ENCODE results near the gene LIMK2.
A peak's percentile ranks its signal among the peaks of the same experiment; 100 is the strongest.
"Not testable (repeated sequence)": the region's sequence is repeated elsewhere in the genome, so short reads cannot be mapped to it uniquely, and the experiment has no call there.

LIMK2 gene

DNA sequence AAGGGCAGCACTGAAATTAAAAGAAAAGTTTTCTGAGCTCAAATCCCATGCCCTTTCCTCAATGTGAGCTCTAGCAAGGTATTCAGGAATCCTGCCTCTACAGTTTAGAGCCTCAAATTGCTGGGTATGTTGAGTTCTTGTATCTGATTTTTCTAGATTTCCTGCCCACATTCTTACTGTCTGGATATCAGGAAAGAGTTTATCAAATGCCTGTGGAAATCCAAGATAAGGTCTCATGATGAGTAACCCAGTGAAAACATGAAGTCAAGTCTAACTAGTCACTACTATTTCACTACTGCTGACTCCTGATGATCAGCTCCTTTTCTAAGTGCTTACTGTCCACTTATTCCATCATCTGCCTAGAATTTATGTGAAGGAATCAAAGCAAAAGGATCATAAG is 29.8 kb downstream of the LIMK2 start:
- peaks cover 12% of the 10 kb centered on the region for H3K4me1 ChIP-seq (ENCODE audit: control insufficient read depth, insufficient read depth, low read length)
- no peaks in the 10 kb centered on the region for H3K27me3 ChIP-seq (ENCODE audit: control insufficient read depth, insufficient read depth, low read length, poor library complexity, severe bottlenecking)
- H3K36me3 ChIP-seq (ENCODE audit: control insufficient read depth, insufficient read depth, low read length) = no peaks in the 10 kb centered on the region
- no peak overlapping the region for H3K4me3 ChIP-seq (ENCODE audit: insufficient read depth, low read depth, low read length)
- H3K27ac ChIP-seq (ENCODE audit: insufficient read depth, low read depth, low read length, poor library complexity, severe bottlenecking) = no peak overlapping the region
- no peaks in the 10 kb centered on the region for H3K9me3 ChIP-seq (ENCODE audit: control insufficient read depth, low read length)

DNA sequence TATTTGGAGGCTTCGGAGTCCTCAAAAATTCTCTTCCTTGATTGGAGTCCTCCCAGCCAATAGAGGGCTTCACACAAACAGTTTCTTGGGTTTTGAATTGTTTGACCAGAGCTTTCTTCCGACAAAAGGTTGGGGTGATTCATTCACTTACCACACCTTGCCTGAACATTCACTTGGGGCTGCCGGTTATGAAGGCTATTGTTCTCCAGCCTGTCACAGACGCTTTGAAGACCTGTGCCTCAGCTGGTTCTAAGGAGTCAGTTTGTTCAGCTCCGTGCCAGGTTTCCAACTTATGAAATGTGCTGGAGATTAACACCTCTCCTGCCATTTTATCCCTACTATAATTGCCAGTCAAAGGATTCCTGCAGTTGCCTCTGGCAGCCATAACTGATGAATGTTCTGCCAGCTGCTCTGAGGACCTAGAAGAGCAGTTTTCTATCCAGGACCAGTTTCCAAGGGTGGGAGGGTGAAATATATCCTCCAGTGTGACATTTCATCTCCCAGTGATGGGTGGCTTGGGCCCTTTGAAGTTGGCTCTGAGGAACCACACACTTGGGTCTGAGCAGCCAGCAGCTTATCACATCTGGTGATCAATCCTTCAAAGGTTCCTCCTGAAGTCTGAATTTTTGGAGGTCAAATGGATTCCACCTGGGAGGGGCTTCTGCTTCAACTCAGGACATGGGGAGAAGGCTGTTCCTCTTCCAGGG is 31.4 kb downstream of the LIMK2 start:
- H3K4me3 ChIP-seq (ENCODE audit: insufficient read depth, low read depth, low read length) = no peak overlapping the region
- H3K36me3 ChIP-seq (ENCODE audit: control insufficient read depth, insufficient read depth, low read length) = no peaks in the 10 kb centered on the region
- H3K9me3 ChIP-seq (ENCODE audit: control insufficient read depth, low read length) = no peaks in the 10 kb centered on the region
- no peak overlapping the region for H3K27ac ChIP-seq (ENCODE audit: insufficient read depth, low read depth, low read length, poor library complexity, severe bottlenecking)
- H3K4me1 ChIP-seq (ENCODE audit: control insufficient read depth, insufficient read depth, low read length) = peaks cover 25% of the 10 kb centered on the region
- WGBS, 2 experiments = 89 to 91% methylated on average over 5 of the region's 5 CpGs
- no peaks in the 10 kb centered on the region for H3K27me3 ChIP-seq (ENCODE audit: control insufficient read depth, insufficient read depth, low read length, poor library complexity, severe bottlenecking)

DNA sequence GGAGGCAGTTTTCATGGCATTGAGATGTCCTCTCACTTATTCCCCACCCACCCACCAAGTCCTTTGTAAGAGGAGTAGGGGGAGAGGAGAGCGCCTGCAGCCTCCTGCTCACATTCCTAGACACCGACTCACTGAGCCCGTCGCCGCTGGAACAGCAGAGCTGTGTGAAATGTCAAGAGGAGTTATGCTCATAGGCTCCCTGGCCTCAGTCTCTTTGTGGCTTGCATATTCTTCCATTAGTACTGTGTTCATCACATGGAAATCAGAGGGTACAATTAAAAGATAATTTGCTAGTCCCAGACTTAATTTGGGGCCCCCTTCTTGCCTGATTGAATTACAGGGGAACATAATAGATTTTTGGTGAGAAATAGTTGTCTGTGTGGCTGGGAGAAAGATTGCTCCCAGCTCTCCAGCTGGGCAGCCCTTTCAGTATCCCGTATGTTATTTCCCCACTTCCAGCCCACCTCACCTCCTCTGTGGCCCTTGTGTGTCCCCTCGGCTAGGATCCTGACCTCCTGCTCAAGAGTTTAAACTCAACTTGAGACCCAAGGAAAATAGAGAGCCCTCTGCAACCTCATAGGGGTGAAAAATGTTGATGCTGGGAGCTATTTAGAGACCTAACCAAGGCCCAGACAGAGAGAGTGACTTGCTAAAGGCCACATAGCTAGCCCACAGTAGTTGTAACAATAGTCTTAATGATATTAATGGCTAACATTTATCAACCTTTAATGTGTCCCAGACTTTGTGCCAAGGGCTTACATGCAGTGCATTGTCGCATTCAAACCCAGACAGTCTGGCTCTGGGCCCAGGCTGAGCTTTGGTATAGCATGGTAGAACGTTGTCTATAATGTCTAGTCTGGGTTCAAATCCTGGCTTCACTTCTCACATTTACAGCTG is 32.2 kb downstream of the LIMK2 start:
- 52 to 56% methylated on average over 9 of the region's 9 CpGs for WGBS, 2 experiments
- no peaks in the 10 kb centered on the region for H3K27me3 ChIP-seq (ENCODE audit: control insufficient read depth, insufficient read depth, low read length, poor library complexity, severe bottlenecking)
- H3K4me3 ChIP-seq (ENCODE audit: insufficient read depth, low read depth, low read length) = no peak overlapping the region
- peaks cover 33% of the 10 kb centered on the region for H3K4me1 ChIP-seq (ENCODE audit: control insufficient read depth, insufficient read depth, low read length)
- H3K36me3 ChIP-seq (ENCODE audit: control insufficient read depth, insufficient read depth, low read length) = no peaks in the 10 kb centered on the region
- peak overlapping the region; percentile 65 for H3K27ac ChIP-seq (ENCODE audit: insufficient read depth, low read depth, low read length, poor library complexity, severe bottlenecking)
- H3K9me3 ChIP-seq (ENCODE audit: control insufficient read depth, low read length) = no peaks in the 10 kb centered on the region

DNA sequence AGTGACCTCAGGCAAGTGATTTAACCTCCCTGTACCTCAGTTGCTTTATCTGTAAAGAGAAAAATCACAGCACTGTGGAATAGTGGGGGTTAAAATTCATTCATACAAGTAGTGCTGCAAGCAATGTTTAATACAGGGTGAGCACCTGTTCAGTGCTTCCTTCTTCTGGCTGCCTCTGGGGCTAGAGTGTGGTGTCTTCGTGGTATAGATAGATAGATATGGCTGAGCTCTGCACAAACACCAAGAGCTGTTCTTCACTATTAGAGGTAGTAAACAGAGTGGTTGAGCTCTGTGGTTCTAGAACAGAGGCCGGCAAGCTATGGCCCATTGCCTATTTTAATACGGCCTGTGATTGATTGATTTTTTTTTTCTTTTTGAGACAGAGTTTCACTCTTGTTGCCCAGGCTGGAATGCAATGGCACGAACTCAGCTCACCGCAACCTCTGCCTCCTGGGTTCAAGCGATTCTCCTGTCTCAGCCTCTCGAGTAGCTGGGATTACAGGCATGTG is 32.9 kb downstream of the LIMK2 start:
- no peak overlapping the region for H3K27ac ChIP-seq (ENCODE audit: insufficient read depth, low read depth, low read length, poor library complexity, severe bottlenecking)
- peaks cover 33% of the 10 kb centered on the region for H3K4me1 ChIP-seq (ENCODE audit: control insufficient read depth, insufficient read depth, low read length)
- no peaks in the 10 kb centered on the region for H3K36me3 ChIP-seq (ENCODE audit: control insufficient read depth, insufficient read depth, low read length)
- no peaks in the 10 kb centered on the region for H3K27me3 ChIP-seq (ENCODE audit: control insufficient read depth, insufficient read depth, low read length, poor library complexity, severe bottlenecking)
- WGBS, 2 experiments = 96 to 98% methylated on average over 7 of the region's 7 CpGs
- no peak overlapping the region for H3K4me3 ChIP-seq (ENCODE audit: insufficient read depth, low read depth, low read length)
- H3K9me3 ChIP-seq (ENCODE audit: control insufficient read depth, low read length) = no peaks in the 10 kb centered on the region

DNA sequence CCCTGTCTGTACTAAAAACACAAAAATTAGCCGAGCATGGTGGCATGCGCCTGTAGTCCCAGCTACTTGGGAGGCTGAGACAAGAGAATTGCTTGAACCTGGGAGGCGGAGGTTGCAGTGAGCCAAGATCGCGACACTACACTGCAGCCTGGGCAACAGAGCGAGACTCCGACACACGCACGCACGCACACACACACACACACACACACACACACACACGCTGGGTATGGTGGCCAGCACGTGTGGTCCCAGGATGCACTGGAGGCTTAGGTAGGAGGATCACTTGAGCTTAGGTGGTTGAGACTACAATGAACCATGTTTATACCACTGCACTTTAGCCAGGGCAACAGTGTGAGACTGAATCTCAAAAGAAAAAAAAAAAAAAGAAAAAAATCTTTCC is 33.9 kb downstream of the LIMK2 start:
- peaks cover 33% of the 10 kb centered on the region for H3K4me1 ChIP-seq (ENCODE audit: control insufficient read depth, insufficient read depth, low read length)
- H3K27me3 ChIP-seq (ENCODE audit: control insufficient read depth, insufficient read depth, low read length, poor library complexity, severe bottlenecking); H3K36me3 ChIP-seq (ENCODE audit: control insufficient read depth, insufficient read depth, low read length); H3K9me3 ChIP-seq (ENCODE audit: control insufficient read depth, low read length); H3K4me3 ChIP-seq (ENCODE audit: insufficient read depth, low read depth, low read length); H3K27ac ChIP-seq (ENCODE audit: insufficient read depth, low read depth, low read length, poor library complexity, severe bottlenecking): not testable (repeated sequence)
- WGBS, 2 experiments = 91 to 94% methylated on average over 12 of the region's 12 CpGs

DNA sequence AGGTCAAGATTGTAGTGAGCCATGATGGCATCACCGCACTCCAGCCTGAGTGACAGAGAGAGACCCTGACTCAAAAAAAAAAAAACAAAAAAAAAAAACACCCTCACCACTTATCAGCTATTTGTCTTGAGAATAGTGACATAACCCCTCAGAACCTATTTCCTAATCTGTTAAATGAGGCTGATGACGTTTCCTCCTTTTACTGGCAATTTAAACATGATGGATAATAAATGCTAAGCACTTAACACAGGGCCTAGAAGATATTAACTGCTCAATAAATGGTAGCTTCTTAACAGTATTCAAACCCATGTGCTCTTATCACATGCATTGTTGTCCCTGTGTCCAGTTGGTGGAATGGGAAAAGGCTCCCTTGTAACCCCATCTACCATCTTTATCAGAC is 34.6 kb downstream of the LIMK2 start:
- Histone ChIP-seq H3K9me3 (ENCODE audit: control insufficient read depth, low read length) (no peaks in the 10 kb centered on the region), H3K27ac (ENCODE audit: insufficient read depth, low read depth, low read length, poor library complexity, severe bottlenecking) (no peak overlapping the region), H3K36me3 (ENCODE audit: control insufficient read depth, insufficient read depth, low read length) (no peaks in the 10 kb centered on the region), H3K27me3 (ENCODE audit: control insufficient read depth, insufficient read depth, low read length, poor library complexity, severe bottlenecking) (no peaks in the 10 kb centered on the region), H3K4me3 (ENCODE audit: insufficient read depth, low read depth, low read length) (no peak overlapping the region), H3K4me1 (ENCODE audit: control insufficient read depth, insufficient read depth, low read length) (peaks cover 33% of the 10 kb centered on the region)
- 90 to 96% methylated on average over 1 to 2 of the region's 2 CpGs for WGBS, 2 experiments

DNA sequence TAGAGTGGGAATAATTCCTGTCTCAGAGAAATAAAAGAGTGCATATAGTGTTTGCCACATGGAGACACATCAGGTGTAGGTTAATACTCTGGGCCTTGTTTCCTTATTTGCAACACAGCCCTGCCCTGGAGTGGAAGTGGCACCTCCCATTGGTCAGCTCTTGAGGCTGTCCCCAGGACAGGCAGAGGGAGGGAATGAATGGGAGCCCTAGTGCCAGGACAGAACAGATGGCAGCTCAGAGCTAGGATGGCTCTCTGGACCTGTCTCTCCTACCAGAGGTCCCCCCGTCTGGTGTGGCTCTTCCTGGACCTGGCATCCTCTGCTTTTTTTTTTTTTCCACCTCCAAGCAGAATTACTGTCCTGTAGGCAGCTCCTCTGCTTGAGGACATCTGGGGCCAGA is 35.6 kb downstream of the LIMK2 start:
- Histone ChIP-seq H3K4me1 (ENCODE audit: control insufficient read depth, insufficient read depth, low read length) (peaks cover 33% of the 10 kb centered on the region), H3K36me3 (ENCODE audit: control insufficient read depth, insufficient read depth, low read length) (no peaks in the 10 kb centered on the region), H3K27me3 (ENCODE audit: control insufficient read depth, insufficient read depth, low read length, poor library complexity, severe bottlenecking) (no peaks in the 10 kb centered on the region), H3K4me3 (ENCODE audit: insufficient read depth, low read depth, low read length) (peak overlapping the region; percentile 30), H3K9me3 (ENCODE audit: control insufficient read depth, low read length) (no peaks in the 10 kb centered on the region), H3K27ac (ENCODE audit: insufficient read depth, low read depth, low read length, poor library complexity, severe bottlenecking) (peak overlapping the region; percentile 70)
- 73 to 85% methylated on average over 1 of the region's 1 CpG for WGBS, 2 experiments

DNA sequence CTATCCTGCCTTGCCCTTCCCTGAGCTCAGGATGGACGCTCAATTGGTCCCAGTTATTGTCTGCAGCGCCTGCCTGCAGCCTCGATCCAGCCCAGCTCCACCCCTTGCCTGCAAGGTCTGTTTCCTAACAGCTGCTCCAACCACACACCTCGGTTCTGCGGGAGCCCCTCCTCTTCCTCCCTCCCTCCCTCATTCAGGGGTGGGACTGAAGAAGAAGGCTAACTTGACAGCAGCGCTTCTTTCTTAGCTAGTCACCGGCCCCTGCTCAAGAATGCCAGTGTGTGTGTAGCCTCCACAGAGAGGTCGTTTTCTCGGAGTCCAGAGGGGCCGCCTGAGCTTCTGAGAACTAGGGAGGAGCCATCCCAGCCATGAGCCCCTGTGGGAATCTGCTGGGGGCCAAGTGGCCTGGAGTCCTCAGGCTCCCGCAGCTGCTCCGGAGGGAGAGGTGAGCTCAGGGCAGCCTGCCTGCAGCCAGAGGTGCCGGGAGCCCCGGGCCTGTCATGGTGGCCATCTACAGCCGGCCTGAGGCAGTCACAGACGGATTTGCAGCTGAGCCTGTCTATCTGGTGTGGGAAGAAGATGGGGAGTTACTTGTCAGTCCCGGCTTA is 36.1 kb downstream of the LIMK2 start:
- Histone ChIP-seq H3K27me3 (ENCODE audit: control insufficient read depth, insufficient read depth, low read length, poor library complexity, severe bottlenecking) (no peaks in the 10 kb centered on the region), H3K4me3 (ENCODE audit: insufficient read depth, low read depth, low read length) (peak overlapping the region; percentile 30), H3K27ac (ENCODE audit: insufficient read depth, low read depth, low read length, poor library complexity, severe bottlenecking) (peak overlapping the region; percentile 70), H3K9me3 (ENCODE audit: control insufficient read depth, low read length) (no peaks in the 10 kb centered on the region), H3K4me1 (ENCODE audit: control insufficient read depth, insufficient read depth, low read length) (peaks cover 33% of the 10 kb centered on the region), H3K36me3 (ENCODE audit: control insufficient read depth, insufficient read depth, low read length) (no peaks in the 10 kb centered on the region)
- 38 to 40% methylated on average over 17 of the region's 17 CpGs for WGBS, 2 experiments

DNA sequence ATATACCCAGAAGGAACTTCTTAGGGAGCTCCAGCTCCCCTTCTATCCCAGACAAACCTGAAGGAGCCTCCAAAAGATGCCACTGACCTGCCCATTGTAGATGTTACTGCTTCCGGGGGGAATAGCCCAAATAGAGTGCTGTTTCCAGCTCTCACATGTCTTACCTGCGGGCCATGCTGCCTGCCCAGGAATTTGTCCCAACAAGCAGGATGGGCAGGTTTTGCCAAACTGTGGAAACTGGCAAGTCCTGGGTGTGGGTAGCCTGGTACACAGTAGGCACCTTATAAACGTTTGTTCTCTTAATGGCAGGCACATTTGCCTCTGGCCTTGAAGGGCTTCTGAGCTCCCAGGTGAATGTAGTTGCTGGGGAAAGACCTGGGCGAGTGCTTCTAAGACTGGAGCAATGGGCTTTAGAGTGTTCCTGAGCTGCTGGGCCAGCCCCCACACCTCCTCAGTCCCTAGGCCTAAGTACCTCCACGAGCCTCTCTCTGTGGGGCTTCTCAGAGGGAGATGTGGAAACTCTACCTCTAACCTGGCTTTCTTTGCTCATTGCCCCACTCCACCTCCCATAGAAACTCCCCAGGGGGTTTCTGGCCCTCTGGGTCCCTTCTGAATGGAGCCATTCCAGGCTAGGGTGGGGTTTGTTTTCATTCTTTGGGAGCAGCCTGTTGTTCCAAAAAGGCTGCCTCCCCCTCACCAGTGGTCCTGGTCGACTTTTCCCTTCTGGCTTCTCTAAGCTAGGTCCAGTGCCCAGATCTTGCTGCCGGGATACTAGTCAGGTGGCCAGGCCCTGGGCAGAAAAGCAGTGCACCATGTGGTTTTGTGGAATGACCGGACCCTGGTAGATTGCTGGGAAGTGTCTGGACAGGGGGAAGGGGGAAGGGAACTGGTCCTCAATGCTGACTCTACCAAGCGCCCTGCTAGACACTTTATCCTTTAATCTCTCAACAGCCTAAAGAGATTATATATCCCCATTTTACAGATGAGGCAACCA is 37.2 kb downstream of the LIMK2 start:
- peaks cover 24% of the 10 kb centered on the region for H3K4me1 ChIP-seq (ENCODE audit: control insufficient read depth, insufficient read depth, low read length)
- no peaks in the 10 kb centered on the region for H3K9me3 ChIP-seq (ENCODE audit: control insufficient read depth, low read length)
- no peaks in the 10 kb centered on the region for H3K27me3 ChIP-seq (ENCODE audit: control insufficient read depth, insufficient read depth, low read length, poor library complexity, severe bottlenecking)
- 86 to 90% methylated on average over 9 of the region's 9 CpGs for WGBS, 2 experiments
- H3K27ac ChIP-seq (ENCODE audit: insufficient read depth, low read depth, low read length, poor library complexity, severe bottlenecking) = no peak overlapping the region
- H3K36me3 ChIP-seq (ENCODE audit: control insufficient read depth, insufficient read depth, low read length) = no peaks in the 10 kb centered on the region
- H3K4me3 ChIP-seq (ENCODE audit: insufficient read depth, low read depth, low read length) = peak overlapping the region; percentile 30
